Measurements from ENCODE around the gene SRL.

SRL gene

GRCh38 chr16:4142268-4142667, 99.6 kb downstream of the SRL start:
- DNase-seq (ENCODE audit: extremely low read depth, low read depth) = no peak
- no peak for TF ChIP-seq CTCF (IDR thresholded peaks at IDR 0.05; ENCODE audit: low read depth, low read length)

GRCh38 chr16:4141604-4142003, 100.3 kb downstream of the SRL start:
- DNase-seq (ENCODE audit: extremely low read depth, low read depth) = no peak
- no peak for TF ChIP-seq CTCF (IDR thresholded peaks at IDR 0.05; ENCODE audit: low read depth, low read length)

- no peak for TF ChIP-seq CTCF (IDR thresholded peaks at IDR 0.05; ENCODE audit: low read depth, low read length)
- no peak for DNase-seq (ENCODE audit: extremely low read depth, low read depth)
Measured at GRCh38 chr16:4140652-4141051, 101.2 kb downstream of the SRL start.

- no peak for DNase-seq (ENCODE audit: extremely low read depth, low read depth)
- no peak for TF ChIP-seq CTCF (IDR thresholded peaks at IDR 0.05; ENCODE audit: low read depth, low read length)
Measured at GRCh38 chr16:4139968-4140367, 101.9 kb downstream of the SRL start.

All from AG09319 (cell line).